ENCODE results near the gene KIF2A.

KIF2A gene

GRCh38 chr5:62328772-62329491 is 22.9 kb downstream of the KIF2A start:
- TF ChIP-seq CTCF (IDR thresholded peaks at IDR 0.05; ENCODE audit: poor library complexity, severe bottlenecking): no peak
- Histone ChIP-seq H3K4me3 (ENCODE audit: severe bottlenecking) (no peak overlapping the region), H3K27me3 (ENCODE audit: insufficient read depth, poor library complexity, severe bottlenecking) (no peaks in the 10 kb centered on the region), H3K36me3 (ENCODE audit: low read depth) (peaks cover 20% of the 10 kb centered on the region), H3K27ac (ENCODE audit: poor library complexity, severe bottlenecking) (no peak overlapping the region), H3K9me3 (ENCODE audit: severe bottlenecking) (no peaks in the 10 kb centered on the region), H3K4me1 (ENCODE audit: insufficient read depth, poor library complexity, severe bottlenecking) (no peaks in the 10 kb centered on the region)
- ATAC-seq (ENCODE audit: low read depth) (no peak), DNase-seq (ENCODE audit: low spot score) (no peak)

- no peak for TF ChIP-seq CTCF (IDR thresholded peaks at IDR 0.05; ENCODE audit: poor library complexity, severe bottlenecking)
- ATAC-seq (ENCODE audit: low read depth) (no peak), DNase-seq (ENCODE audit: low spot score) (no peak)
- Histone ChIP-seq H3K4me3 (ENCODE audit: severe bottlenecking) (no peak overlapping the region), H3K27me3 (ENCODE audit: insufficient read depth, poor library complexity, severe bottlenecking) (no peaks in the 10 kb centered on the region), H3K27ac (ENCODE audit: poor library complexity, severe bottlenecking) (no peak overlapping the region), H3K4me1 (ENCODE audit: insufficient read depth, poor library complexity, severe bottlenecking) (no peaks in the 10 kb centered on the region), H3K36me3 (ENCODE audit: low read depth) (peaks cover 11% of the 10 kb centered on the region), H3K9me3 (ENCODE audit: severe bottlenecking) (no peaks in the 10 kb centered on the region)
These were observed 24.3 kb downstream of the KIF2A start for GRCh38 chr5:62330302-62330701.

GRCh38 chr5:62331921-62332320 is 25.9 kb downstream of the KIF2A start:
- Histone ChIP-seq H3K36me3 (ENCODE audit: low read depth) (peaks cover 11% of the 10 kb centered on the region), H3K4me1 (ENCODE audit: insufficient read depth, poor library complexity, severe bottlenecking) (no peaks in the 10 kb centered on the region), H3K9me3 (ENCODE audit: severe bottlenecking) (no peaks in the 10 kb centered on the region), H3K27ac (ENCODE audit: poor library complexity, severe bottlenecking) (no peak overlapping the region), H3K27me3 (ENCODE audit: insufficient read depth, poor library complexity, severe bottlenecking) (no peaks in the 10 kb centered on the region), H3K4me3 (ENCODE audit: severe bottlenecking) (no peak overlapping the region)
- ATAC-seq (ENCODE audit: low read depth) (no peak), DNase-seq (ENCODE audit: low spot score) (no peak)
- no peak for TF ChIP-seq CTCF (IDR thresholded peaks at IDR 0.05; ENCODE audit: poor library complexity, severe bottlenecking)

- no peak overlapping the region for H3K27ac ChIP-seq (ENCODE audit: poor library complexity, severe bottlenecking)
- no peak for DNase-seq (ENCODE audit: low spot score)
- no peaks in the 10 kb centered on the region for H3K27me3 ChIP-seq (ENCODE audit: insufficient read depth, poor library complexity, severe bottlenecking)
- ATAC-seq (ENCODE audit: low read depth): no peak
- H3K36me3 ChIP-seq (ENCODE audit: low read depth): peaks cover 11% of the 10 kb centered on the region
- H3K4me3 ChIP-seq (ENCODE audit: severe bottlenecking): no peak overlapping the region
- H3K9me3 ChIP-seq (ENCODE audit: severe bottlenecking): no peaks in the 10 kb centered on the region
- no peak for TF ChIP-seq CTCF (IDR thresholded peaks at IDR 0.05; ENCODE audit: poor library complexity, severe bottlenecking)
- no peaks in the 10 kb centered on the region for H3K4me1 ChIP-seq (ENCODE audit: insufficient read depth, poor library complexity, severe bottlenecking)
These were observed 27.3 kb downstream of the KIF2A start for GRCh38 chr5:62333250-62333794.

- H3K27ac ChIP-seq (ENCODE audit: poor library complexity, severe bottlenecking): no peak overlapping the region
- ATAC-seq (ENCODE audit: low read depth): no peak
- no peak for DNase-seq (ENCODE audit: low spot score)
- H3K36me3 ChIP-seq (ENCODE audit: low read depth): peaks cover 11% of the 10 kb centered on the region
- H3K9me3 ChIP-seq (ENCODE audit: severe bottlenecking): no peaks in the 10 kb centered on the region
- TF ChIP-seq CTCF (IDR thresholded peaks at IDR 0.05; ENCODE audit: poor library complexity, severe bottlenecking): no peak
- no peaks in the 10 kb centered on the region for H3K27me3 ChIP-seq (ENCODE audit: insufficient read depth, poor library complexity, severe bottlenecking)
- H3K4me3 ChIP-seq (ENCODE audit: severe bottlenecking): no peak overlapping the region
- no peaks in the 10 kb centered on the region for H3K4me1 ChIP-seq (ENCODE audit: insufficient read depth, poor library complexity, severe bottlenecking)
These were observed 28.1 kb downstream of the KIF2A start for GRCh38 chr5:62334082-62334481.

Measured in RWPE2 (cell line).